ENCODE data around the gene BICDL2. TPM values are rescaled to one million over a fixed set of nuclear protein-coding genes. Genes with fewer than 3 reads are reported as not detected.

Gene BICDL2
- polyA plus RNA-seq, 1 of the 3 experiments (the other 2 are of a cell fraction): not detected

GRCh38 chr16:3071655-3072054 lies 34.9 kb upstream of the BICDL2 start:
- CTCF ChIA-PET: interaction anchor here (2.9 kb wide), 1 partner anchor 13 kb away, joined by 12 read pairs; no protein-coding TSS in a partner anchor
- no peaks in the 10 kb centered on the region for H3K79me2 ChIP-seq (ENCODE audit: insufficient read depth)
- H3K4me3 ChIP-seq (ENCODE audit: low read depth in 2 of 2, low read length in 1 of 2): no peak overlapping the region
- H4K20me1 ChIP-seq (ENCODE audit: insufficient read depth): no peaks in the 10 kb centered on the region
- H3K27ac ChIP-seq (ENCODE audit: low read depth in 2 of 2, low read length in 1 of 2): no peak overlapping the region
- no peak overlapping the region for H3K4me2 ChIP-seq
- no peak overlapping the region for H2AFZ ChIP-seq (ENCODE audit: low read depth)
- no peaks in the 10 kb centered on the region for H3K9me2 ChIP-seq
- DNase-seq: no peak
- TF ChIP-seq RAD21 (IDR thresholded peaks at IDR 0.05; ENCODE audit: low read length) (no peak), GABPA (IDR thresholded peaks at IDR 0.05; ENCODE audit: low read depth) (no peak), FOSL2 (IDR thresholded peaks at IDR 0.05; ENCODE audit: borderline replicate concordance, low read depth) (no peak), POLR2AphosphoS5 (IDR thresholded peaks at IDR 0.05; ENCODE audit: low read depth, low read length) (no peak), USF1 (IDR thresholded peaks at IDR 0.05; ENCODE audit: borderline replicate concordance, low read depth) (no peak), MEF2A (IDR thresholded peaks at IDR 0.05; ENCODE audit: borderline replicate concordance, low read depth) (no peak), FOXJ3 (CRISPR knock-in tag; IDR thresholded peaks at IDR 0.05) (no peak), GATA2 (CRISPR knock-in tag; IDR thresholded peaks at IDR 0.05) (no peak), SIN3A (IDR thresholded peaks at IDR 0.05; ENCODE audit: borderline replicate concordance, low read depth, low read length) (no peak), NFIC (IDR thresholded peaks at IDR 0.05; ENCODE audit: borderline replicate concordance) (no peak), EP300 (IDR thresholded peaks at IDR 0.05; ENCODE audit: borderline replicate concordance in 1 of 2, low read depth in 1 of 2, low read length in 1 of 2) (no peak), USF2 (IDR thresholded peaks at IDR 0.05; ENCODE audit: borderline replicate concordance, low read depth, low read length) (no peak), JUND (IDR thresholded peaks at IDR 0.05) (no peak), CTCF (IDR thresholded peaks at IDR 0.05) (no peak), TEAD4 (IDR thresholded peaks at IDR 0.05; ENCODE audit: borderline replicate concordance, insufficient read depth) (no peak), YY1 (IDR thresholded peaks at IDR 0.05; ENCODE audit: low read depth) (no peak)
- H3K27me3 ChIP-seq (ENCODE audit: insufficient read depth): peaks cover 15% of the 10 kb centered on the region
- POLR2A ChIA-PET: no interaction called here
- 80% methylated on average over 7 of the region's 7 CpGs for WGBS (ENCODE audit: low lambda C conversion rate)
- no peaks in the 10 kb centered on the region for H3K9me3 ChIP-seq
- no peaks in the 10 kb centered on the region for H3K36me3 ChIP-seq (replicated peaks in 1 of 2; ENCODE audit: control insufficient read depth in 1 of 2, insufficient read depth in 2 of 2, low read length in 1 of 2)
- H3K4me1 ChIP-seq (ENCODE audit: control insufficient read depth in 1 of 2, insufficient read depth in 2 of 2, low read depth in 1 of 2, low read length in 1 of 2): no peaks in the 10 kb centered on the region
- no peaks in the 10 kb centered on the region for H3F3A ChIP-seq (replicated peaks; ENCODE audit: insufficient read depth)
- H3K9ac ChIP-seq: no peak overlapping the region

Data from SK-N-SH (cell line).